ENCODE data around the gene RCOR1.

RCOR1 gene

GRCh38 chr14:102591944-102592762, at the start of gene RCOR1:
TSS of gene RCOR1 (plus strand) at chr14:102592649. CDS start at chr14:102592887, 238 bp downstream.
- H3K4me2 ChIP-seq, result peak within 1 kb of the TSS; percentile 92
- peaks cover 21% of the 10 kb centered on the region for H3K4me1 ChIP-seq (ENCODE audit: low read depth, poor library complexity, severe bottlenecking)
- no peak for TF ChIP-seq CTCF (conservative IDR thresholded peaks at IDR 0.05; ENCODE audit: low read depth, low read length)
- H3K4me3 ChIP-seq (IDR thresholded peaks at IDR 0.05; ENCODE audit: insufficient read depth, low read depth, low read length), result no peak within 1 kb of the TSS
- H3K9ac ChIP-seq, result peak within 1 kb of the TSS; percentile 89
- no peaks in the 10 kb centered on the region for H3K27me3 ChIP-seq (ENCODE audit: insufficient read depth, low read depth)
- H2AFZ ChIP-seq (ENCODE audit: low read depth), result peak within 1 kb of the TSS; percentile 74
- peak within 1 kb of the TSS; percentile 88 for H3K27ac ChIP-seq
- no peaks in the 10 kb centered on the region for H3K36me3 ChIP-seq (ENCODE audit: insufficient read depth)
- no peaks in the 10 kb centered on the region for H4K20me1 ChIP-seq (ENCODE audit: insufficient read depth)
- peaks cover 21% of the 10 kb centered on the region; the same call in 1 of the 2 replicates for H3K79me2 ChIP-seq (ENCODE audit: insufficient read depth, low read depth)

- TF ChIP-seq CTCF (conservative IDR thresholded peaks at IDR 0.05; ENCODE audit: low read depth, low read length), result no peak
- no peaks in the 10 kb centered on the region for H3K4me1 ChIP-seq (ENCODE audit: low read depth, poor library complexity, severe bottlenecking)
- H3K4me3 ChIP-seq (IDR thresholded peaks at IDR 0.05; ENCODE audit: insufficient read depth, low read depth, low read length), result no peak overlapping the region
- no peak overlapping the region for H3K27ac ChIP-seq
- H3K4me2 ChIP-seq, result no peak overlapping the region
- no peak overlapping the region for H3K9ac ChIP-seq
- H3K79me2 ChIP-seq (ENCODE audit: insufficient read depth, low read depth), result no peaks in the 10 kb centered on the region
- H4K20me1 ChIP-seq (ENCODE audit: insufficient read depth), result no peaks in the 10 kb centered on the region
- no peaks in the 10 kb centered on the region for H3K36me3 ChIP-seq (ENCODE audit: insufficient read depth)
- peaks cover 20% of the 10 kb centered on the region; the same call in 1 of the 2 replicates for H3K27me3 ChIP-seq (ENCODE audit: insufficient read depth, low read depth)
- no peak overlapping the region for H2AFZ ChIP-seq (ENCODE audit: low read depth)
Measured at GRCh38 chr14:102544046-102544746, 48.3 kb upstream of the RCOR1 start.

- H3K4me1 ChIP-seq (ENCODE audit: low read depth, poor library complexity, severe bottlenecking), result no peaks in the 10 kb centered on the region
- no peaks in the 10 kb centered on the region for H4K20me1 ChIP-seq (ENCODE audit: insufficient read depth)
- no peak overlapping the region for H3K9ac ChIP-seq
- no peak overlapping the region for H3K27ac ChIP-seq
- H3K27me3 ChIP-seq (ENCODE audit: insufficient read depth, low read depth), result peaks cover 20% of the 10 kb centered on the region; the same call in 1 of the 2 replicates
- no peak for TF ChIP-seq CTCF (conservative IDR thresholded peaks at IDR 0.05; ENCODE audit: low read depth, low read length)
- H3K4me3 ChIP-seq (IDR thresholded peaks at IDR 0.05; ENCODE audit: insufficient read depth, low read depth, low read length), result no peak overlapping the region
- H3K4me2 ChIP-seq, result no peak overlapping the region
- H3K79me2 ChIP-seq (ENCODE audit: insufficient read depth, low read depth), result no peaks in the 10 kb centered on the region
- H2AFZ ChIP-seq (ENCODE audit: low read depth), result no peak overlapping the region
- no peaks in the 10 kb centered on the region for H3K36me3 ChIP-seq (ENCODE audit: insufficient read depth)
Measured at GRCh38 chr14:102544747-102545460, 47.5 kb upstream of the RCOR1 start.

- H3K36me3 ChIP-seq (ENCODE audit: insufficient read depth), result no peaks in the 10 kb centered on the region
- H3K4me3 ChIP-seq (IDR thresholded peaks at IDR 0.05; ENCODE audit: insufficient read depth, low read depth, low read length), result no peak overlapping the region
- H4K20me1 ChIP-seq (ENCODE audit: insufficient read depth), result no peaks in the 10 kb centered on the region
- H3K4me2 ChIP-seq, result no peak overlapping the region
- H3K4me1 ChIP-seq (ENCODE audit: low read depth, poor library complexity, severe bottlenecking), result no peaks in the 10 kb centered on the region
- no peak overlapping the region for H3K9ac ChIP-seq
- no peaks in the 10 kb centered on the region for H3K79me2 ChIP-seq (ENCODE audit: insufficient read depth, low read depth)
- H3K27ac ChIP-seq, result no peak overlapping the region
- no peak overlapping the region for H2AFZ ChIP-seq (ENCODE audit: low read depth)
- peaks cover 20% of the 10 kb centered on the region; the same call in 1 of the 2 replicates for H3K27me3 ChIP-seq (ENCODE audit: insufficient read depth, low read depth)
- TF ChIP-seq CTCF (conservative IDR thresholded peaks at IDR 0.05; ENCODE audit: low read depth, low read length), result no peak
Measured at GRCh38 chr14:102545461-102546265, 46.8 kb upstream of the RCOR1 start.

Data from KMS-11 (cell line).